Breast epithelium (tissue), 4 donors: Measurements from ENCODE around the gene PDE1C. TPM values are rescaled to one million over a fixed set of nuclear protein-coding genes. Genes with fewer than 3 reads are reported as not detected.

ENCODE experiments used
- DNase-seq, 2 donors: peaks; one replicate each; pipeline ENCODE4 v3.0.0-alpha.2; 2019; ENCODE audit warnings: low spot score in 2 of 2
- H3K27ac ChIP-seq, 2 donors: fragments of 200-600 bp; sonication (generic) in 1 of 2; one replicate each; pipeline ENCODE4 v1.5.1; 2016 to 2019; ENCODE audit warnings: mild to moderate bottlenecking in 1 of 2
- H3K27me3 ChIP-seq, 2 donors: fragments of 200-600 bp; sonication (generic) in 1 of 2; one replicate each; pipeline versions ENCODE4 v1.5.1 to v1.6.0; 2017 to 2019; ENCODE audit warnings: control low read depth in 1 of 2, mild to moderate bottlenecking in 1 of 2
- H3K36me3 ChIP-seq: fragments of 200-600 bp; one replicate; pipeline ENCODE4 v1.5.1; 2019
- H3K4me1 ChIP-seq, 2 donors: fragments of 200-600 bp; sonication (generic); one replicate each; pipeline ENCODE4 v1.5.1; 2016 to 2019; ENCODE audit warnings: control low read depth in 1 of 2
- H3K4me3 ChIP-seq, 3 donors: fragments of 200-600 bp; sonication (generic); 1 replicate in 2 of 3; 2 replicates in 1 of 3; pipeline ENCODE4 v1.5.1; 2016 to 2019; ENCODE audit warnings: mild to moderate bottlenecking in 3 of 3, moderate library complexity in 2 of 3
- H3K9me3 ChIP-seq, 2 donors: fragments of 200-600 bp; sonication (generic) in 1 of 2; one replicate each; pipeline ENCODE4 v1.5.1; 2016 to 2019; ENCODE audit warnings: control low read depth in 1 of 2
- CTCF ChIP-seq, 3 donors: fragments of 450-650 bp; IDR thresholded peaks; one replicate each; pipeline ENCODE4 v1.5.1; 2016 to 2017; ENCODE audit warnings: antibody characterized with exemption in 3 of 3, mild to moderate bottlenecking in 3 of 3, moderate library complexity in 3 of 3
- POLR2A ChIP-seq: fragments of 450-650 bp; IDR thresholded peaks from one replicate; pipeline ENCODE4 v1.6.1; 2016; ENCODE audit warnings: antibody characterized with exemption, mild to moderate bottlenecking, moderate library complexity
- POLR2AphosphoS5 ChIP-seq, 3 donors: sonication (generic); formaldehyde crosslinking; IDR thresholded peaks; one replicate each; pipeline ENCODE4 v1.6.1; 2017; ENCODE audit warnings: antibody characterized with exemption in 3 of 3
- intact Hi-C: fragments of 100-400 bp; cut with DNase I; formaldehyde crosslinking; loops from one replicate; pipeline ENCODE4 v1.15.1; 2023; ENCODE audit warnings: low total_unique reads
- total RNA-seq, 3 donors: library from RNA; depleted of rRNA; stranded (reverse); fragments of >200 nt; gene quantifications; one replicate each; pipeline ENCODE4 v1.1.0, GENCODE V29; 2016

Gene PDE1C
- total RNA-seq, 3 donors from 2014 or later: 3.2 to 30.1 (median 18.7) TPM

- H3K36me3 ChIP-seq: no peaks in the 10 kb centered on the region
- no peak for TF ChIP-seq CTCF (IDR thresholded peaks at IDR 0.05)
- no peak for TF ChIP-seq POLR2A
- TF ChIP-seq POLR2AphosphoS5 (IDR thresholded peaks at IDR 0.05): no peak
- intact Hi-C loops: no loop called here
- no peak overlapping the region for H3K4me3 ChIP-seq
- H3K9me3 ChIP-seq: no peaks in the 10 kb centered on the region
- no peaks in the 10 kb centered on the region for H3K4me1 ChIP-seq
- no peak overlapping the region for H3K27ac ChIP-seq
- no peak for DNase-seq
- H3K27me3 ChIP-seq: no peaks in the 10 kb centered on the region
Observed at GRCh38 chr7:31934551-31934950, 135.7 kb downstream of the PDE1C start.

GRCh38 chr7:31933481-31933880, 136.7 kb downstream of the PDE1C start:
- intact Hi-C loops: no loop called here
- TF ChIP-seq CTCF (IDR thresholded peaks at IDR 0.05): no peak

GRCh38 chr7:31926991-31927584, 143.1 kb downstream of the PDE1C start:
- DNase-seq: no peak
- Histone ChIP-seq H3K36me3 (no peaks in the 10 kb centered on the region), H3K4me1 (no peaks in the 10 kb centered on the region), H3K27me3 (no peaks in the 10 kb centered on the region), H3K27ac (no peak overlapping the region), H3K4me3 (no peak overlapping the region), H3K9me3 (no peaks in the 10 kb centered on the region)
- intact Hi-C loops: no loop called here
- no peak for TF ChIP-seq POLR2AphosphoS5 (IDR thresholded peaks at IDR 0.05)
- no peak for TF ChIP-seq CTCF (IDR thresholded peaks at IDR 0.05)
- TF ChIP-seq POLR2A: no peak

More at GRCh38 chr7:31933481-31933880, 136.7 kb downstream of the PDE1C start:
- DNase-seq: no peak
- Histone ChIP-seq H3K27me3 (no peaks in the 10 kb centered on the region), H3K4me3 (no peak overlapping the region), H3K27ac (no peak overlapping the region), H3K4me1 (no peaks in the 10 kb centered on the region), H3K36me3 (no peaks in the 10 kb centered on the region), H3K9me3 (no peaks in the 10 kb centered on the region)

- Histone ChIP-seq H3K27ac (no peak overlapping the region), H3K4me3 (no peak overlapping the region), H3K36me3 (no peaks in the 10 kb centered on the region), H3K9me3 (no peaks in the 10 kb centered on the region), H3K27me3 (no peaks in the 10 kb centered on the region), H3K4me1 (no peaks in the 10 kb centered on the region)
- intact Hi-C loops: no loop called here
- no peak for DNase-seq
- TF ChIP-seq POLR2AphosphoS5 (IDR thresholded peaks at IDR 0.05): no peak
- TF ChIP-seq POLR2A: no peak
- no peak for TF ChIP-seq CTCF (IDR thresholded peaks at IDR 0.05)
Observed at GRCh38 chr7:31925753-31926454, 144.3 kb downstream of the PDE1C start.

- Histone ChIP-seq H3K27me3 (no peaks in the 10 kb centered on the region), H3K4me3 (no peak overlapping the region), H3K36me3 (no peaks in the 10 kb centered on the region), H3K4me1 (no peaks in the 10 kb centered on the region), H3K9me3 (no peaks in the 10 kb centered on the region), H3K27ac (no peak overlapping the region)
- no peak for DNase-seq
- TF ChIP-seq POLR2A (no peak), POLR2AphosphoS5 (IDR thresholded peaks at IDR 0.05) (no peak), CTCF (IDR thresholded peaks at IDR 0.05) (no peak)
- intact Hi-C loops: no loop called here
Observed at GRCh38 chr7:31924251-31924650, 146.0 kb downstream of the PDE1C start.
